Stimulated activated CD4-positive, alpha-beta T cell treated with anti-CD3 and anti-CD28 coated beads, Interleukin-12 subunit alpha, Interleukin-12 subunit beta, amount 100 ng/mL, for 4 hours (primary cell): Measurements from ENCODE around the gene KDELR3.
"Not testable (repeated sequence)": the region's sequence is repeated elsewhere in the genome, so short reads cannot be mapped to it uniquely, and the experiment has no call there.

Source experiments
- DNase-seq: peaks from one replicate; pipeline ENCODE4 v3.0.0-alpha.2; 2020

The KDELR3 gene

DNA sequence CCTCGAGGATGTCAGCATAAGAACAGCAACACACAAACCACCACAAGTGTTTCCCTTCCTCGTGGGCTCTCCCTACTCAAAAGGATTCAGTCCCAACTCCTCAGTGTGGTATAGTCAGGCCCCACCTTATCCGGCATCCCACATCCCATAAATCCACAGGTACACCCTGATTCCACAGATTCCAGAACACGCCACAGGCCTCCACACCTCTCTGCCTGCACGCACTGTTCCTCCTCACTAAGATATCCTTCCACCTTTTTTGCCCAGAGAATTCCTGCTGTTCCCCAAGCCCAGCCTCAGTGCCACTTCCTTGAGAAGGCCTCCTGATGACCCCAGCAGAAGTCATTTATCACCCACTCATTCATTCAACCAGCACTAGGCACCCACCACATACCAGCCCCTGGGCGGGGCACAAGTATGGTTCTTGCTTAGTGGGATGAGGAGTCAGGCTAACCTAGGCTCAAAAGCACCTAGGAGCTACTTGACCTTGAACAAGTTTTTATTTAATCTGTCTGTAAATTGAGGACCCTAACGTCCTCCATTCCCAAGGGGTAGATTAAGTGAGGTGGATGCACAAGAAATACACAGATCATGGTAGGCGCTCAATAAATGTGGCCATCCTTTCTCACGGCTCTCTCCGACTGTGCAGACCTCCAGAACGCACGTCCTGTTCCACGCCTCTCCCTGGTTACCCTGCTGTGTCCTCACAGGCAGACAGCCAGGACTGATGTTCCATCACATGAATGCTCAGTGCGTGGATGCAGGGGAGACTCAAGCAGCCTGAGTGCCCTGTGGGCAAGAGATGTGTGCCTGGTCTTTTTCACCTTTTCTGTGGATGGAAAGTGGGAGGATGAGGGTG, 10.8 kb upstream of the KDELR3 start:
- DNase-seq, result no peak

GRCh38 chr22:38460426-38460840, 7.5 kb upstream of the KDELR3 start:
- DNase-seq, result no peak

DNA sequence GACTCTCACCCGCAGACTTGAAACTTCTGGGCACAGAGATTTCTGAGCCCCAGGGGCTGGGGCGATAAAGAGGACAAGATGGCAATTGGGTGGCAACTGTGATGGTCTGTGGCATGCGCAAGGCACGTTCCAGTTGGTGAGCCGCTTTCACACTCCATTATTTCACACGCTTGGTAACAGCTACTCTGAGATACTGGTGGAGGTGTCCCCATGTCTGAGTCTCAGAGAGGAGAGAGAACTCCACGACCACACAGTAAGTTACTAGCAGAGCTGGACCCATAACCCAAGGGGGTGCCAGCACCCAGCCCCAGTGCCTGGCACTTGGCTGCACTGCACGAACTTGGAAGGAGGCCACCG, 6.9 kb upstream of the KDELR3 start:
- no peak for DNase-seq

DNA sequence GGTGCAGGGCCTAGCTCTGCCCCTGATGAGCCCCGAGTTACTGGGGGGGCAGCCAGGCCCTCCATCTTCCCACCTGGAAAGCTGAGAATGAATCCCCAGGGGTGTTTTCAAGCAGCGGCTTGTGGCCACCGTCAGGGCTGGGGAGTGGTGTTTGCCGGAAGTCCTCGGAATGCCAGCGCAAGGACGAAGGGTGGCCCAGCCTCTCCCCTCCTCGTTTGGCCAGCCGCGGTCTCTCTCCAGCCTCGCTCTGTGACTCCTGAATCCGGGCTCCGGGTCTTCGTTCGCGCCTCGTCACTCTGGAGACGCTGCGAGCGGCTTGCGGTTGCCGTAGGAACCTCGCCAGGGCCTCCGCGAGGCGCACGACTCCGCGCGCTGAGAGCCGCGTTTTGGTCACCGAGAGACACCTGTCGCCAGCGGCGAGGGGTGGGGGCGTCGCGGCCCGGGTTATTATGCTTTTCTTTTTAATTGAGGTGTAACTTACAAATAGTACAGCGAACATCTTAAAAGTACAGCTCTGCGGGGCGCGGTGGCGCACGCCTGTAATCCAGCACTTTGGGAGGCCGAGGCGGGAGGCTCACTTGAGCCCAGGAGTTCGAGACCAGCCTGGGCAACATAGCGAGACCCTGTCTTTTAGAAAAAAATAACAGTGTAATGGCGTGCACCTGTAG, 6.3 kb upstream of the KDELR3 start:
- DNase-seq, result peak; percentile 50

DNA sequence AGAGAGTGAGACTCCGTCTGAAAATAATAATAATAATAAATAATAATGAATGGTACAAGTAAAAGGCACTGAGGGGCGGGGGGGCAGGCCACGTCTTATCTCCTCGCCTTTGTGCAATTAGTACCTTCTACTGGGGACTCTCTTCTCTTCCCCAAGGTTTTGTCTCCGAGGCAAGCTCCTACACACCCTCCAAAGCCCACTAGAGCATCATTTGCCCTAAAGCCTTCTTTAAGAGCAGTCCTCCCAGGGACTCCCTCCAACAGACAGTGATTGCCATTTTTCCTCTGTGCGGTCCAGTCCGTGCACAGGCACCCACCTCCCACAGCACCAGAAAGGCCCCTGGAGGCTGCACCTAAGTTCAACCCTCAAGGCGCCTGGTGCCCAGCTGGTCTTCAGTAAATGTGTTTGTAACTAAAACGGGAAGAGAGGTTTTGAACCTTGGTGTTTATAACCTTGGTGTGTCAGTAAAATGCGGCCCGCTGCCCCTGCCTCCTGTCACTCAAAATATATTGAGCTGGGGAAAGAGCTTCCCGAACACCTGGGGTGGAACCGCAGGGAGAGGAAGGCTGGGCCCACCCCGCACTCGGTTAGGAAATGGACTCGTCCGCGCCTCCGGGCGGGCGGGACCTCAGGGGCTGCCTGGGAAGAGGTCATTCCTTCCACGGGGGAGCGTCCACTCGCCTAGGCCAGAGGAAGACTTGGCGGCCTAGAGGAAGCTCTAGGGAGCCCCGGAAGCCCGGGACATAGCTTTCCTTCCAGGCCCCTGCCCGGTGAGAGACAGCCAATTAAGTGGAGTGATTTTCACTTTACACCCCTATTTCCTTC, 4.7 kb upstream of the KDELR3 start:
- DNase-seq, result no peak

GRCh38 chr22:38464992-38465672, 2.8 kb upstream of the KDELR3 start:
- no peak for DNase-seq

GRCh38 chr22:38465673-38466490, 2.0 kb upstream of the KDELR3 start:
- no peak for DNase-seq

DNA sequence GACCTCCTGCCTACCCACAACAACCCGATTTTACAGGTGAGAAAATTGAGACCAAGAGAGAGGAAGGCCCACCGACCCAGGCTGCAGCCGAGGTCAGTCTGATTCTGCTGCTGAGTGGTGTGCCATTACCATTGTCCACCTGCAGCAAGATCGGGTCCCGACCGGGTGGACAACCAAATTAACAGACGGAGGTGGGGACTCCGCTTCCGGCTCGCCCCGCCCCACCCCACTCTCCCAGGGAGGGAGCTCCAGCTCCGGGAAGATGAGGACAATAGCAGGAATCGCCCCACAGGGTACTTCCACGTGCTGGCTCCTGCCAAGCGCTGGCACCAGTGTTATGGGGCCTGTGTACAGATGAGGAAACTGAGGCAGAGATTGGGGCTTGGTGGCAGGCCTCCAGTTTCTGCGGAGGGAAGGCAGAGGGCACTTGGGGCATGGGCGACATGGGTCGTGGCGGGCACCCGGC, 425 bp upstream of the KDELR3 start:
- DNase-seq, result no peak

DNA sequence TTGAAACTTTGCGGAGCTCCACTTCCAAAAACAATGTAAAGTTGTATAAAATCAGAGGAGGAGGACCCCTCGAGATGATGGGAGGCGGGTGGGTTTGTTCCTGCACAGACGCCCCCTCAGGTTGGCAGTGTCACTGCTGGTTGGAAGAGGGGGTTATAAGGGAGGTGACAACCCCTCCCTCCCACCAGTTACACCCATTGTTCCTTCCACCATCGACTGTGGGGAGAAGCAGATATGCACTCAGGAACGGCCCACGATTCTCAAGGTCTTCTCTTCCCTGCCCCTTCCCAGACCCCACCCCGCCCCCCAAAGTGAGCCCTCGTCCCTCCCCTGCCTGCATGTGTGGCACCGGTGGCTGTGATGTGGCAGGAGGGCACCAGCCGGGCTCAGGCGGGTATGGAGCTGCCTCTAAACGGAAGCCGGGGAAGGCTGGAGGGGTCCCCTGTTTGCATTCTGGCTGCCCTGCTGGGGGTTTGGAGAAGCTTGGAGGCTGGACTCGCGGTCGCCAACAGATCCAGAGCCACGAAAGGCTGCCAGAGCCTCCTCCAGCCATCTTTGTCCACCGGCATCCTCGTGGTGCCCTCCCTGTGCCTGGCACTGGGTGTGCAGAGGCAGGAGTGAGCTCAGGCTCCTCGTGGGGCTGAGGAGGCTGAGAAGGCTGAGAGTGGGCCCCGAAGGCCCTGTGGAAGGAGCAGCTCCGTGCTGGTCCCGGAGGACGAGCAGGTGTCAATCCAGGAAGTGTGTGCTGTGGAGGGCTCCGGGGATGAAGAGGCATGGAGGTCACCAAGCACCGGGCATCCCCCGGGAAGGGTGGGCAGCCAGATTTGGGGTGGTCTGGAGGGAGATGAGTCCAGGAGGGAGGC, 778 bp downstream of the KDELR3 start:
- DNase-seq, result no peak

DNA sequence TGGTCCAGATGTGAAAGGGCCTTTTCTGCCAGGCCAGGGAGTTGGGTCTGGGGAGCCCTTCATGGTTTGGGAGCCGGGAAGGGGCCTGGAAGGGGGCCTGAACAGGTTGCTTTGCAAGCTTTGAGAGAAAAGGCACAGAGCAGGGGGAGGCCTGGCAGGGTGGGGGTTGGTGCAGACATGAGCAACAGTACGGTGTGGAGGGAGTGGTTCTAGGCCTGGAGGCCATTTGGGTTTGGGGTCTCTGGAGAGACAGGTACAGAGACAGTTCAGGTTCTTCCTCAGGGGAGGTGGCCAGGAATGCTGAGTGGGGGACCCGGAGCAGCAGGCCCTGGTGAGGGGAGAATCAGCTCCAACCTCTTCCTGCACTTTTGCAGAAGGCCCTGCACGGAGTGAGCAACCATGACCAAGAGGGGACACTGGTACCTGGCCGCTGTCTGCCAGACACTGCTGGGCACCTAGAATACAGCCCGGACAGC, 1.4 kb downstream of the KDELR3 start:
- DNase-seq, result no peak

- DNase-seq, result not testable (repeated sequence)
These were observed 2.3 kb downstream of the KDELR3 start for GRCh38 chr22:38470179-38470578.

- DNase-seq, result no peak
These were observed 3.3 kb downstream of the KDELR3 start for GRCh38 chr22:38471237-38471636.

- no peak for DNase-seq
These were observed 6.2 kb downstream of the KDELR3 start for GRCh38 chr22:38474003-38474607.

DNA sequence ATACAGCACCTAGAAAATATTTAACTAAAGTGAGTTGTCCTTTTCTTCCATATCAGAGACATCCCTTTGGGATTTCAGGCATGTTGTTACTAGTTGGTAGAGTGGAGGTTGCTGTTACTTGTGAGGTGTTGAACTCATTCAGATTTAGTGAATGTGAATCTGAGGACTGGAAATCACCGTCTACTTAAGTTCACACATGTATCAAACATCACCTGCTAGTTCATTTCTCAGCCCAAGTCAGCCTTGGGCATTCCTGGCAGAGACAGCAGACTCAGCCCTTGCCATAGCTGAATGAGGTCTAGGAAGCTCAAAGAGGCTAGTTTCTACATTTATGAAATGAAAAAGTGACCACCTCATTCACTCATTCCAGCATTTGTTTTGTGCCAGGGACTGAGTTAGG, 9.7 kb downstream of the KDELR3 start:
- no peak for DNase-seq

DNA sequence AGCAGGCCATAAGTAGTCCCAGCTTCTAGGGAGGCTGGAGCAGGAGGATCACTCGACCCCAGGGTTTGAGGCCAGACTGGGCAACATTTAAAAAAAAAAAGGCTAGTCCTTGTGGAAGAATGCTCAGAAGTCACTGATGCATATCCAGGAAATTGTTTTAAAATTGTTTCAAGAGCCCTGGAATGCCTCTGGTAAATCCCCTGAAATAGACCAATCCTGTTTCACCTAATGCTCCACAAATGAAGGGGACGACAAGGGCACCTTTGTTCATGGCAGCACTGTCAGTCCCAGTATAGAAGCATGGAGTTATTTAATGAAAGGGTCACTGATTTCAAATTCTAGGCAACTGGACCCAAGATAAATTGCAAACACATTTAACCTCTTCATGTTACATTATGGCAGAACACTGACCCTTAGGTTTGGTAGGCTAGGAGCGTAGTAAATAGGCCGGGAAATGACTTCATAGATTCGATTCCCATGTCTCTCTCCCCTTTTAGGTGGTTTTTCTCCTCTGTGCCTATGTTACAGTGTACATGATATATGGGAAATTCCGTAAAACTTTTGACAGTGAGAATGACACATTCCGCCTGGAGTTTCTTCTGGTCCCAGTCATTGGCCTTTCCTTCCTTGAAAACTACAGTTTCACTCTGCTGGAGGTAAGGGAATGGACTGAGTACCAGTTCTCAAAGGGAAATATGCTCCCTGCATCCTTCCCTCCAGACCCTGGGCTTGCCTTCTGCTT, 11.4 kb downstream of the KDELR3 start:
- DNase-seq, result no peak

DNA sequence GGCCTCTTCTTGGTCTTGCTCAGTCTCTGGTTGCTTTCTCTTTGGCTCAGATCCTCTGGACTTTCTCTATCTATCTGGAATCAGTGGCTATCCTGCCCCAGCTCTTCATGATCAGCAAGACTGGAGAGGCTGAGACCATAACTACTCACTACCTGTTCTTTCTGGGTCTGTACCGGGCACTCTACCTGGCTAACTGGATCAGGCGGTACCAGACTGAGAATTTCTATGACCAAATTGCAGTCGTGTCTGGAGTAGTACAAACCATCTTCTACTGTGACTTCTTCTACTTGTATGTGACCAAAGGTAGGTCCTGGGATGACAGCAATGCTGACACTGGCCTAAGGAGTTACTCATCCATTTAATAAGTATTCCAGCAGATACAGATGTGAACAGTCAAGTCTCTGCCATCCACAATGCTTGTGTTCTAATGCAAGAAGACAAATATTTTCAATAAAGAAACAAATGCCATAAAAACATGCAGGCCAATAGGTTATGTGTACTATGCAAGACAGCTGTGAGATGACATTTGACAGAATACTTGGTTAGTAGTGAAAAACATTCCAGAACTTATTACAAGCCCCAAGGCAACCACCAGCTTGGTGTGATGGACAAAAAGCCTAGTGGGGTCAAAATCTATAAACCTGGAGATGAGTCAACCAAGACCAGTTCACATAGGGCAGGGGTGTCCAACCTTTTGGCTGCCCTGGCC, 13.4 kb downstream of the KDELR3 start:
- no peak for DNase-seq

- DNase-seq, result no peak
These were observed 14.0 kb downstream of the KDELR3 start for GRCh38 chr22:38481871-38482332.

- DNase-seq, result no peak
These were observed 14.9 kb downstream of the KDELR3 start for GRCh38 chr22:38482662-38483308.
